ENCODE data around the gene KRR1.
A peak's percentile ranks its signal among the peaks of the same experiment; 100 is the strongest.

The KRR1 gene

DNA sequence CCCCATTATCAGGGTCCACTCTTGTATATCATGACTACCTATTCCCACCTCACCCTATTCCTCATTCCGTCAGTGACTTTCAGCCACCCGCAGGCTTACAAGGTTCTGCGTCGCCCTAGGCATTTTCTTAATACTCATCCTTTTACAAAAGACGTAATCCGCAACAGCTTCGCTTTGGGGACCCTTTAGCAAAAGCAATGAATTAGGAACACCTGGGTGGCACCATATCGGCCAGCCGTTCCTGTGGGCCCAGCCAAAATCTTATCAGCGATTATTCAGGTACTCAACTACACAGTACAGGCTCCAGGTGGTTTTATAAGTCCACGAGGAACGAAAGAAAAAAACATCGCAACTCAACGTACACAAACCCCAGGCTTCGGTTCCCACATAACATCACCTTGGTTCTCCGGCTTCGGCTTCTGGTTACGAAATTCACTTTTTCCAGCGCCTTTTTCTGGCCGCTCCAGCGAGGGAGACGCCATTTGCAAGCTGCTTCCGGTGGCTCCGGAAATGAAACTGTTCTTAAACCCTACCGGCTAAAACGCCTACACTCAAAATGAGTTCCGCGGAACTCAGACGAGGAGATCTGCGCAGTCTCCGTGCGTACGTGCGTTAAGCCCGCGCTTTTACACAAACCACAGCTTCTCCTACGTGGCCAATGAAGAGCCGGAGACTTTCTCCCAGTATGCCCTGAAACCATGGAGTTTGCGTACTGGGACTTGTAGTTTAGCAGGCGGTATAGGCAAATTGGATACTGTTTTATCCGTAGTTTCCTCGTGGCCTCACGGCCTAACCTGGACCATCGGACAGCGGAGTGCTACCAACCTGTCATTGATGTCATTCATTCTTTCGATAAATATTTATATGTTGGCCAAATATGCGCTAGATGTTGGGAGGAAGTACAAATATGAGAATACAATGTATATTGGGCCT is at the start of gene KRR1:
KRR1 (minus strand) TSS at position 494 of the 933 bp plus-strand sequence; CDS start at position 482, 12 bp downstream.
- DNase-seq, result peak; percentile 97

DNA sequence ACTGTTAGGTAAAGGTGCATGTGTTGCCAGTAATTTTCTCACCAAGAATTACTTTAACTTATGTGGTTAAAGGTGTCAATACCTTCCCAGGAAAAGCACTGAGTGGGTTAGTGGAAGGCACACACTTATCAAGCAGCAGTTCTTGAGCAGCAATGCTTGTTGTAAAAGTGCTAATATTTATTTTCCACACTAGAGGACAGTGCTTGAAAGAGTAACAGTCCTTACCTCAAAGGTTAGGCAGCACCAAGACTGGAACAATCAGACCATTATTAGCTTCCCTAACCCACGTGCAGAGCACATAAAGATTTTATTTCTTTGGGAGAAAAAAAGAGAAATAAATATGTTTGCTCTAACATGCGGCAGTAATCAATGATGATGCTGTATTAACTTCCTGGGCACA is 48.8 kb upstream of the KRR1 start:
- DNase-seq, result no peak

GRCh38 chr12:75558287-75558686 is 46.9 kb upstream of the KRR1 start:
- DNase-seq, result no peak

DNA sequence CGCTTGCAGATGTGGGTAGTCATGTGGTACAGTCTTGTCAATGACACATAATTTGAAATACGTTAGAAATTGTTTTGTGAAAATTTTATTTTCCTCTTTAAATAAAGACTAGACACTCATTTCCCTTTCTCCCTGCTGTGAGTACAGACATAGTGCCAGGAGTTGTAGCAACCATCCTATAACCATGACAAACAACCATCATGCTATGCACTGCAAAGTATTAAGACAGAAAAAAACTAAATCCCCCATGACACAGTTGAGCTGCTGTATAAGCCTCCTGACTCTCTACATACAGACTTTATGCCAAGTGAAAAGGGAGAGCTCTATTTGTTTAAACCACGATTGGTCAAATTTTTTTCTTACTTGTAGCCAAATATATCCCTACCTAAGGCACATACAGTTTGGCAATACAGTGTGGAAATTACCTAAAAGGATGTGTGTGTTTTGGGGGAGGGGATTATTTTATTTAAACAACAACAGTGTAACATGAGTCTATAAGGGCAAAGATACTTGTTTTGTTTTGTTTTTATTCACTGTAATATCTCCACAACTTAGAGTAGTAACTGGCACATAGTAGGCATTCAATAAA is 45.0 kb upstream of the KRR1 start:
- DNase-seq, result no peak

- DNase-seq, result no peak
Measured at GRCh38 chr12:75554556-75554880, 43.1 kb upstream of the KRR1 start.

DNA sequence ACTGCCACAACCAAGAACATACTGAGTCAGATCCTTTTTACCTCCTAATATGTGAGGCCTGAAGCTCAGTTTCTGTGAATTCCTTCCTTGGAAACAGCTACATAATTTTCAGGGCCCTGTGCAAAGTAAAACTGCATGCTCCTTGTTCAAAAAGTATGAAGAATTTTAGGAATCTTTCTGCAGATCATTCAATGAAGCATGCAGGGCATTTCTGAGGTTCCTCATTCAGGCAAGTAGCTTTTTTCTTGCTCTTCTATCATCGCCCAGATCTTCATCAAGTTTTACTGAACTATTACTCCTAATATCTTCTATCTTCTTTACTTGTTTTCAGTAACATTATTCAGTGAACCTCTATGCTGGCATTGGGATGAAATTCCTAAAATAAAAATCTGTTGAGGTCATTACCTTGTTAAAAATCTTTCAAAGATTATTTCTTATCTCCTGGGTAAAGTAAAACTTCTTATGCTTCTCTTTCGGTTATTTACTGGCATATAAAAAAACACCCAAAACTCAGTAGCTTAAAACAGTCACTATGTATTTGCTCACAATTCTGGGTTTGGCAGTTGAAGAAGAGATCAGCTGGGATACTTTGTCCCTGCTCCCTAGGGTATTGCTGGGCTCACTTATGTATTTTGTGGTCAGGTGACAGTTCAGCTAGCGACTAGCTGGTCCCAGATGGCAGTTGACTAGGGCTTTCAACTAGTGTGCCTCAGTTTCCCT is 42.6 kb upstream of the KRR1 start:
- no peak for DNase-seq

- DNase-seq, result no peak
Measured at GRCh38 chr12:75553398-75553797, 42.0 kb upstream of the KRR1 start.

DNA sequence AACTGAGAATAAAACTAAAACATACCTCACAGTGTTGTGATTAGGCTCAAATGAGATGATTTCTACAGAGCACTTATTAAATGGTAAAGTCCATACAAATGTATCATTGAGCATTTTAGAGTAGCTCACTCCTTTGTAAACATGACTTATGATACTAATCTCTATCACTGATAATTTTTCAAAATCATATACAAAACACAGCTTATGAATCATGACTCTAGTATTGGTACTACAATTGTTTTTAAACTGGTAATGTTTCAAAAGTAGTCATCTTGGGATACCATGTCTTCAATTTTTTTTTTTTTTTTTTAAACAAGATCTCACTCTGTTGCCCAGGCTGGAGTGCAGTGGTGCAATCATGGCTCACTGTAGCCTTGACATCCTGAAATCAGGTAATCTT is 40.1 kb upstream of the KRR1 start:
- DNase-seq, result no peak

GRCh38 chr12:75550401-75551240 is 39.2 kb upstream of the KRR1 start:
- DNase-seq, result no peak

- no peak for DNase-seq
Measured at GRCh38 chr12:75549989-75550388, 38.6 kb upstream of the KRR1 start.

- no peak for DNase-seq
Measured at GRCh38 chr12:75548879-75549278, 37.5 kb upstream of the KRR1 start.

- DNase-seq, result no peak
Measured at GRCh38 chr12:75545636-75546035, 34.2 kb upstream of the KRR1 start.

DNA sequence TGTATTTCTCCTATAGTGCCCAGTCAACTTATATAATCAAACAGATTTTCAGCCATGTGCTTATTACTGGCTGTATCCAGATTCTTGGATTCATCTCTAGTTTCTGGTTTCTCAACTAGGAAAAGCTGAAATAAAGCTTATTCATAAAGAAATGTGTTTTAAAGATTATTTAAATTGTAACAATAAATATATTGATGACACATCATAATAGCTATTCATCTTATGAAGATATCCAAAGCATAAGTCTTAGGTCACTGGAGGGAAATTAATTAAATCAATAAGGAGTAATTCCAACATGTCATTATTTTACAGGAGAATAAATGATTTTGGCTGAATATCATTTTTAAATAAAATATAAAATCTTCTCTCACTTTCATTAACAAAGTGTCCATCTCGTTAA is 32.1 kb upstream of the KRR1 start:
- no peak for DNase-seq

DNA sequence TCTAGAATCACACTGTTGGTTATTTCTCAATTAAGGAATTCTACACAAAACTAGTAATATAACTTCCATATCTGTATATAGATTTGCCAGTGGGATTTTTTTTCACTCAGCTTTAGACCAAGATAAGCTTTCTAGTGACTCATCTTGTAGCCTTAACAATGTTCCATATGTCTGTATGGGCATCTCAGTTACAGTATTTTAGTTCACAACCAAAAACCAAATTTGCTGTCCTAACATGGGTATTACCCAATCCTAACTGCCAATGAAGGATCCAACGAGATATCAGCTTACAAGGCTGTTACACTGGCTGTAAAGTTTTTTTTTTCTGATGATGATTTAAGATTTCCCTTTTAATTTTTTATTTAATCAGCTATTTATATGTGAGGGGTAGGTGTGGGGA is 31.5 kb upstream of the KRR1 start:
- DNase-seq, result no peak

GRCh38 chr12:75539889-75540288 is 28.5 kb upstream of the KRR1 start:
- no peak for DNase-seq

- no peak for DNase-seq
Measured at GRCh38 chr12:75533239-75533638, 21.8 kb upstream of the KRR1 start.

DNA sequence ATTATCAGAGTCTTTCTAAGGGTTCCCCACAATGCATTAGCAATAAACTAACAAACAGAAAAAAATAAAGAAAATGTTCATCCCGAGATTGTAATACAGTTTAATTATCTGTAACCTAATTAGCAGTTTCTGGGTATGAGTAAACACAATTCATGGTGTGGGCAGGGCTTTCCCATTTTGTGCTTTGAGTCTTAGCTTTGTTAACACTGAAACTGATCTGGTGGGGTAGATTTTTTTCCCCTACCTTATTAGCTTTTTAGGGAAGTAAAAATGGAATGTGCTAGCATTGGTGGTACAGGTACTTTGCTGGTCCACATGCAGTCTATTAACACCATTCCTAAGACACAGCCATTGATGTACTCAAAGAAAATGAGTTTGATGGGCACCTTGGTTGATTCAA is 18.4 kb upstream of the KRR1 start:
- no peak for DNase-seq

- DNase-seq, result no peak
Measured at GRCh38 chr12:75529316-75529715, 17.9 kb upstream of the KRR1 start.

- no peak for DNase-seq
Measured at GRCh38 chr12:75528692-75529091, 17.3 kb upstream of the KRR1 start.

GRCh38 chr12:75528272-75528671 is 16.9 kb upstream of the KRR1 start:
- no peak for DNase-seq

DNA sequence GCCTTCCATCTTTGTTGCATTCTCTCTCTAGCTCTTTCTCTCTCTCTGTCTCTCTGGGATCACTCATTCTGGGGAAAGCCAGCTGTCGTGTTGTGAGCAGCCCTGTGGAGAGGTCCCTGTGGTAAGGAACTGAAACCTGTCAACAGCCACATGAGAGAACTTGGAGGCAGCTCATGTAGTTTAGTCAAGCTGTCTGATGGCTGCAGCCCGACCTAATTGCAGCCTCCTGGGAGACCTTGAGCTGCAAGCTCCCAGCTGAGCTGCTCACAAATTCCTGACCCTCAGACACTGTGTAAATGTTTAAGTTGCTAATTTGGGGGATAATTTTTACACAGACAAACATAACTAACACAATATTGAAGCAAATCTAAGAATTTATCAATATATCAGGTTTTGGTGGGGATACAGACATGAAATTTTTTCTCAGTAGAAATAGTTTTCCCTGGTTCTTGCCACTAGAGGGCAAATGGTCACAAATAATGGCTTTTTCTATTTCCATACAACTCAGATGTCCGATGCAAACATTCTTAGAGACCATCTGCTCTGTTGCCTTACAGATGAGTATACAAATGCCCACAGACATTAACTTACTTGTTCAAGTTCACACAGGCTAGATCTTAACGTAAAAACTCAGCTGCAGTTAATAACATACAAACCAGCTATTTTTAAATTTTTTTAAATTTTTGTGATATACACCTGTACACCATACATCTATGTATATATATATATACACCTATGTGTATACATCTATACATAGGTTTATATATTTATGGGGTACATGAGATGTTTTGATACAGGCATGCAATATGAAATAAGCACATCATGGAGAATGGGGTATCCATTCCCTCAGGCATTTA is 15.5 kb upstream of the KRR1 start:
- no peak for DNase-seq

- DNase-seq, result no peak
Measured at GRCh38 chr12:75525263-75525662, 13.9 kb upstream of the KRR1 start.
